ENCODE data around the gene TMEM145. TPM values are rescaled to one million over a fixed set of nuclear protein-coding genes. Genes with fewer than 3 reads are reported as not detected.
"Not testable (repeated sequence)": the region's sequence is repeated elsewhere in the genome, so short reads cannot be mapped to it uniquely, and the experiment has no call there.

The TMEM145 gene
- total RNA-seq: 1 to 10 TPM in 1 of 4 donors, under 1 TPM in 2, not detected in 1; 0.50 to 1.1 (median 0.52) TPM
- 1 to 10 TPM in 1 of 3 donors, under 1 TPM in 2; 0.21 to 2.5 (median 0.57) TPM for polyA plus RNA-seq
- long read RNA-seq, donor 1: 0 reads
- long read RNA-seq, donor 2: 0 reads

DNA sequence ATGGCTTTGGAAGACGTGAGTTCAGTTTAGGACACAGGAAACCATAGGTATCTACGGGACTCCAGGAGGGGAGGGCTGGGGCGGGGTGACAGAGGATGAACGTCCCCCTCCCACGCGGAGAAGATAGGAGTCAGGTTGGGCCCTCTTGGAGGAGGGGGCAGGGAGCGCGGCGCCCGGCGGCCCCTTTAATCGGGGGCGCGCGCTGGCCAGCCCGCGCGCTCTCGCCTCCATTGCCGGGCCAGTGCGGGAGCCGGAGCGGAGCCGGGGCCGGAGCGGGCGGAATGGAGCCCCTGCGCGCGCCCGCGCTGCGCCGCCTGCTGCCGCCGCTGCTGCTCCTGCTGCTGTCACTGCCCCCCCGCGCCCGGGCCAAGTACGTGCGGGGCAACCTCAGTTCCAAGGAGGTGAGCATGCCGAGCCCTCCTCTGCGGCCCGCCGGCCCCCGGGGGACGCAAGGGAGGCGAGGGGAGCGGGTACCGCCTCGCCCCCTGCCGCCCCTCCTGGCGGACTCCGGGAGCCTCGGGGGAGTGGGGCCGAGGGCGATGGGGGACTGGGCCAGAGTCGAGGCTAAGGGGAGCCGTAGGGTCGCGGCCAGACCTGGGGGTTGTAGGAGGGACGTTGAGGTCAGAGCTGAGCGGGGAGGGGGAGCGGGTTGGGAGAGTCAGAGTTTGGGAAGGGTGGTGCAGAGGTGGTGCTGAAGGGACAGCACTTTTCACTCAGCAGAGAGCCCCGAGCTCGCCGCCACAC lies at the start of gene TMEM145:
Gene TMEM145, plus strand, starts transcription at position 214 of the 744 bp plus-strand sequence. Its CDS starts 68 bp downstream, at position 282.
- H3K36me3 ChIP-seq (ENCODE audit: insufficient read depth in 1 of 2, low read depth in 1 of 2): no peaks in the 10 kb centered on the region
- 1 to 2% (median 1%) methylated on average over 23 to 67 of the region's 67 CpGs for WGBS, 3 donors
- peak within 1 kb of the TSS; percentile 67 for H3K4me3 ChIP-seq
- intact Hi-C loops (cut with DNase I): no loop called here
- no peaks in the 10 kb centered on the region for H3K4me1 ChIP-seq
- H3K9me3 ChIP-seq: no peaks in the 10 kb centered on the region
- H3K27me3 ChIP-seq (ENCODE audit: insufficient read depth in 3 of 3, low read length in 2 of 3): peaks cover 0 to 7% (median 2%) of the 10 kb centered on the region in 3 donors
- peak; percentile 47 to 75 for DNase-seq
- TF ChIP-seq, protein P1, sequence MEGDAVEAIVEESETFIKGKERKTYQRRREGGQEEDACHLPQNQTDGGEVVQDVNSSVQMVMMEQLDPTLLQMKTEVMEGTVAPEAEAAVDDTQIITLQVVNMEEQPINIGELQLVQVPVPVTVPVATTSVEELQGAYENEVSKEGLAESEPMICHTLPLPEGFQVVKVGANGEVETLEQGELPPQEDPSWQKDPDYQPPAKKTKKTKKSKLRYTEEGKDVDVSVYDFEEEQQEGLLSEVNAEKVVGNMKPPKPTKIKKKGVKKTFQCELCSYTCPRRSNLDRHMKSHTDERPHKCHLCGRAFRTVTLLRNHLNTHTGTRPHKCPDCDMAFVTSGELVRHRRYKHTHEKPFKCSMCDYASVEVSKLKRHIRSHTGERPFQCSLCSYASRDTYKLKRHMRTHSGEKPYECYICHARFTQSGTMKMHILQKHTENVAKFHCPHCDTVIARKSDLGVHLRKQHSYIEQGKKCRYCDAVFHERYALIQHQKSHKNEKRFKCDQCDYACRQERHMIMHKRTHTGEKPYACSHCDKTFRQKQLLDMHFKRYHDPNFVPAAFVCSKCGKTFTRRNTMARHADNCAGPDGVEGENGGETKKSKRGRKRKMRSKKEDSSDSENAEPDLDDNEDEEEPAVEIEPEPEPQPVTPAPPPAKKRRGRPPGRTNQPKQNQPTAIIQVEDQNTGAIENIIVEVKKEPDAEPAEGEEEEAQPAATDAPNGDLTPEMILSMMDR (IDR thresholded peaks at IDR 0.05): no peak
- peak; percentile 79 to 92 (median 84) for ATAC-seq
- H3K27ac ChIP-seq: no peak within 1 kb of the TSS

DNA sequence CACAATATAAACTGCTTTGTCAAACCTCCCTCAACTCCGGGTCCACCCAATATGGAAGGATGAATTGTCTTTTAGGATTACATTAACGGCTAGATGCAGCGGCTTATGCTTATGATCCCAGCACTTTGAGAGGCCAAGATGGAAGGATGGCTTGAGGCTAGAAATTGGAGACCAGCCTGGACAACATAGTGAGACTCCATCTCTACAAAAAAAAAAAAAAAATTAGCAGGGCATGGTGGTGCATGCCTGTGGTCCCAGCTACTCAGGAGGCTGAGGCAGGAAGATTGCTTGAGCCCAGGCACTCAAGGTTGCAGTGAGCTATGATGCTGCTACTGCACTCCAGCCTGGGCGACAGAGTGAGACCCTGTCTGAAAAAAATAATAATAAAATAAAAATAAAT lies 47.0 kb upstream of the TMEM145 start:
- intact Hi-C loops (cut with DNase I); ATAC-seq; DNase-seq; H3K36me3 ChIP-seq (ENCODE audit: insufficient read depth in 1 of 2, low read depth in 1 of 2); H3K9me3 ChIP-seq; H3K27me3 ChIP-seq (ENCODE audit: insufficient read depth in 3 of 3, low read length in 2 of 3); H3K27ac ChIP-seq; H3K4me3 ChIP-seq: not testable (repeated sequence)
- peaks cover 17% of the 10 kb centered on the region for H3K4me1 ChIP-seq
- WGBS, 3 donors: 82 to 91% (median 89%) methylated on average over 4 of the region's 4 CpGs

DNA sequence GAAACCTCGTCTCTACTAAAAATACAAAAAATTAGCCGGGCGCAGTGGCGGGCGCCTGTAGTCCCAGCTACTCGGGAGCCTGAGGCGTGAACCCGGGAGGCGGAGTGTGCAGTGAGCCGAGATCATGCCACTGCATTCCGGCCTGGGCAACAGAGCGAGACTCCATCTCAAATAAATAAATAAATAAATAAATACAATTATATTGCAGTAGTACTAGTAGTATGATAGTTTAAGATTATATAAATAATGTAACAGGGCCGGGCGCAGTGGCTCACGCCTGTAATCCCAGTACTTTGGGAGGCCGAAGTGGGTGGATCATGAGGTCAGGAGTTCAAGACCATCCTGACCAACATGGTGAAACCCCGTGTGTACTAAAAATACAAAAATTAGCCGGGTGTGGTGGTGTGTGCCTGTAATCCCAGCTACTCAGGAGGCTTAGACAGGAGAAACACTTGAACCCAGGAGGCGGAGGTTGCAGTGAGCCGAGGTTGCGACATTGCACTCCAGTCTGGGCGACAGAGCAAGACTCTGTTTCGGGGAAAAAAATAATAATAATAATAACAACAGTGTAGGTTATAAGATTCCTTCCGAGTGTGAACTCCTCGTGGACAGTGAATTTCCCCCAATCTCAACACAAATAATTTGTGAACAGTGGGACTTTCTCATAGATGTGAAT lies 46.0 kb upstream of the TMEM145 start:
- WGBS, 3 donors: 93 to 94% (median 94%) methylated on average over 23 to 25 of the region's 25 CpGs
- Histone ChIP-seq H3K4me1 (peaks cover 27% of the 10 kb centered on the region), H3K27ac (peak overlapping the region; percentile 100)
- H3K4me3 ChIP-seq; H3K27me3 ChIP-seq (ENCODE audit: insufficient read depth in 3 of 3, low read length in 2 of 3); DNase-seq; ATAC-seq; H3K9me3 ChIP-seq; intact Hi-C loops (cut with DNase I); H3K36me3 ChIP-seq (ENCODE audit: insufficient read depth in 1 of 2, low read depth in 1 of 2): not testable (repeated sequence)

DNA sequence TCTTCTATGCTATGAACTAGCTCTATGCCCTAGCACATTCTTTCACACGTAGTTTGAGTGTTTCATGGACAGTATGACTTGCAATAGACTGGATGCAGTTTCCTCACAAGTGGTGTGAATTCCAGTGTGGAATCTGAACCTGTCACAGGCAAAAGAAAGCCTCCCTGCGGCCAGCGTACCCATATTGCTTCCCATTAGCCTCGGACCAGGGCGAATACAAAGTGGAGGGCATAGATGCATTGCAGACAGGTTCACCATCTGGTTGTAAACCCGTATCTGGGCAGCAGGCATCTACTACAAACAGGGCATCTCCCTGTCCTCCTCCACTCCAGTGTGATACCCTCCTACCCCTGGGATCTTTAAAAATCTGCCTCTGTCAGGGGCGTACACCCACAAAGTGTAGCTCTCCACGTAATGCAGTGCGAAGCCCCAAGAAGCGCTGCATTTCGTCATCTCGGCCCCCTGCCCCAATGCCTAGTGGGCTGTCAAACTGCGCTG lies 45.4 kb upstream of the TMEM145 start:
- no peaks in the 10 kb centered on the region for H3K27me3 ChIP-seq (ENCODE audit: insufficient read depth in 3 of 3, low read length in 2 of 3)
- DNase-seq: no peak
- TF ChIP-seq, protein P1 (IDR thresholded peaks at IDR 0.05): no peak
- peaks cover 29% of the 10 kb centered on the region for H3K4me1 ChIP-seq
- H3K36me3 ChIP-seq (ENCODE audit: insufficient read depth in 1 of 2, low read depth in 1 of 2): peaks cover 4 to 10% of the 10 kb centered on the region in 2 donors
- peak overlapping the region; percentile 88 for H3K4me3 ChIP-seq
- intact Hi-C loops (cut with DNase I): no loop called here
- ATAC-seq: no peak
- 2 to 5% (median 4%) methylated on average over 13 of the region's 13 CpGs for WGBS, 3 donors
- peak overlapping the region; percentile 100 for H3K27ac ChIP-seq
- H3K9me3 ChIP-seq: no peaks in the 10 kb centered on the region

DNA sequence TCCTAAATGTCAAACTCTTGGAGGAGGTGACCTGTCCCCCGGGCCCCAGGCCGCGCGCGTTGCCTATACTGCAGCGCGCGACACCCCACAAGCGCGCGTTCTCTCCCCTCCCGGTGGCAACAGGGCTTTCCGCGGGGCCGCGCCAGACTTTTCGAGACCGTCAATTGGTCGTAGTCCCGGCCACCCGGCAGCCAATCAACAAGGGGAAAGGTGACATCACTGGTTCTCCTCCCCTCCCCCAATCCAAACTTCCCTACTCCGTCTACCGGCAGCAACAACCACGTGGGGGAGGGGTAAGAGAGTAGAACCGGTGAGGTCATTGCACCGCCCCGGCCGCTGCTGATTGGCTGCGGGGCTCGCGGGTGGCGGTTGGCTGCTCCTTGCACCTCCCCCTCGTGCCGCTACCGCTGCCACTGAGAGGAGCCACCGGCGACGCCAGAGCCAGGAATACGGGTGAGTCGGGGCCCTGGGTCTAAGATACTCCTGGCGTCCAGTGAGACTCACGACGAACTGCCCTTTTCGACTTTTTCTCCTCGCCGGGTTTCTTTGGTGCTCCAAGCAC lies 44.9 kb upstream of the TMEM145 start:
- TF ChIP-seq, protein P1 (IDR thresholded peaks at IDR 0.05): no peak
- ATAC-seq: peak; percentile 81 to 85 (median 84)
- Histone ChIP-seq H3K36me3 (ENCODE audit: insufficient read depth in 1 of 2, low read depth in 1 of 2) (peaks cover 4 to 16% of the 10 kb centered on the region in 2 donors), H3K9me3 (no peaks in the 10 kb centered on the region), H3K4me3 (peak overlapping the region; percentile 88), H3K4me1 (peaks cover 29% of the 10 kb centered on the region), H3K27me3 (ENCODE audit: insufficient read depth in 3 of 3, low read length in 2 of 3) (no peaks in the 10 kb centered on the region), H3K27ac (peak overlapping the region; percentile 100)
- peak; percentile 98 for DNase-seq
- intact Hi-C loops (cut with DNase I): no loop called here
- WGBS, 3 donors: 0 to 1% (median 0%) methylated on average over 43 to 46 of the region's 46 CpGs
